Medulla oblongata (tissue), 1 donor: ENCODE data around the gene LNX2.
"Not testable (repeated sequence)": the region's sequence is repeated elsewhere in the genome, so short reads cannot be mapped to it uniquely, and the experiment has no call there.

Source experiments
- DNase-seq: peaks from one replicate; pipeline ENCODE4 v3.0.0-alpha.2; 2015; ENCODE audit errors: extremely low spot score

The LNX2 gene

DNA sequence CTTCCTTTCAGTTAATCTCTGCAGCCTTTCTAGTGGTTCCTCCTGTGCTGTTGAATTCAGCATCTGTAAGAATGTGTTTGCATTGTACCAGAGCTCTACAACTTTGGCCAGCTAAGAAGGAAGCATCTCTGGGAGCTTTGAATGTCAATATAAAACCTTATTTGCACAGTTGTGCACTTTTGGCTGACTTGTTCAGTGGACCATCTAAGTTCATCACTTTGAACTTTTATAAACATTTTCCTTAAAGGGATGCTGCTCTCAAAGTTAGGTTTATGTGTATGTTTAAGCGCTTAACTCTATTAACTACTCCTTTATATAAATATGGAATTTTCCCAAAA, 16.9 kb upstream of the LNX2 start:
- DNase-seq, result no peak

DNA sequence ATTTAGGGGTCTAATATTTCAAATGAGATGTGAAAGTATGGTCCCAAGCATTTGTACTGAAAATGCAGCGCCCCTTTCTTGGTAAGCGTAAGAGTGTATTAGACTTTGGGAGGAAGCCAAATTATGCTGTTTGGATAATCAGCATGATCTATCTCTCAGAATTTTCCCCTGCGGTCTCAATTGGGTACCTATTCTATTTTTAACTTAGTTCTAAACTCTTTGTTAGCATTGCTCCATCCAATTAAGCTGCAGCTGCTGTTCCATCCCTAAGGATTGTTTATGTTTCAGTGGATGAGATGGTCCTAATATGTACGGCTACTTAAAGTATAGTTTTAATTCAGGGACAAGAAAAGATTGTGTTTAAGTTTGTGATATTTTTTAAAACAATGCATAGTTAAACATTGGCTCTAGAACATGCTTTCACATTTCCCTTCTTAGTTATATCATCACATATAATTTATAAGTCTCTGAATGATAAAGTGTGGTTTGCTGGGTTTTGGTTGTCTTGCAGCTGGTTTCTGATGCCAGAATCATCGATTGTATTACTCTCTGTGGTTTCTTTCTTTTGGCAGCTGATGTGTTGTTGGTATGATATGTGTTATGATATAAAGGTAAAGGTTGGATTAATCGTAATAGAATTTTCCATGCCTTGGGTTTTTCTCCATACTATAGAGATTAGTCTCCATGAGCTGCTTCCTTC, 16.4 kb upstream of the LNX2 start:
- DNase-seq, result no peak

DNA sequence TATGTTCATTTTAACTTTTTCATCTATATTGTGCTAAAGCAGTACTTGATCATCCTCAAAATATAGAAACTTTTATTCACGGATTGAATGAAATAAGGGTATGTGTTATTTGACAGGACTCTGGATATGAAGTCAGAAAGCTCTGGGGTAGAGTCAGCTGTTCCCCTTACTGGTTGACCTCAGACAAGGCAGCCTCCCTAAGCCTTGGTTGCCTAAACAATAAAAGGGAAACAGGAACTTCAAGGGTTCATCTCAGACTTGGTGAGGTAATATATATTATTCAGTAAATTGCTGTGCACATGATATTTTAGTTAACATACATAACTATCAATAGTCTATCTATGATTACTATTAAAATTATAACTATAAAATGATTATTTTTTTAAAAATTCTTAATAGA, 14.9 kb upstream of the LNX2 start:
- no peak for DNase-seq

DNA sequence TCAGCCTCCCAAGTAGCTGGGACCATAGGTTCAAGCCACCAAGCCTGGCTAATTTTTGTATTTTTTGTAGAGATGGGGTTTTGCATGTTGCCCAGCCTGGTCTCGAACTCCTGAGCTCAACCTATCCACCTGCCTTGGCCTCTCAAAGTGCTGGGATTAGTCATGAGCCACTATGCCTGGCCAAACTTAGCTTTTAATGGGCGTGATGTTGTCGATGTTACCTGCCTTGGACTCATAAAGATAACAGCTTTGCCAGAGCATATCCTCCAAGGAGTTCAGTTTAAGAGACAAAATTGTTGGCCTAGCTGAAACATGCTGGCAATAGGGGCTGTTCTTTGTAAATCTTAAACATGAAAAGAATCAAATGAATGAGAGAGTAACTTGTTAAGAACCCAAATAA, 14.5 kb upstream of the LNX2 start:
- DNase-seq, result no peak

DNA sequence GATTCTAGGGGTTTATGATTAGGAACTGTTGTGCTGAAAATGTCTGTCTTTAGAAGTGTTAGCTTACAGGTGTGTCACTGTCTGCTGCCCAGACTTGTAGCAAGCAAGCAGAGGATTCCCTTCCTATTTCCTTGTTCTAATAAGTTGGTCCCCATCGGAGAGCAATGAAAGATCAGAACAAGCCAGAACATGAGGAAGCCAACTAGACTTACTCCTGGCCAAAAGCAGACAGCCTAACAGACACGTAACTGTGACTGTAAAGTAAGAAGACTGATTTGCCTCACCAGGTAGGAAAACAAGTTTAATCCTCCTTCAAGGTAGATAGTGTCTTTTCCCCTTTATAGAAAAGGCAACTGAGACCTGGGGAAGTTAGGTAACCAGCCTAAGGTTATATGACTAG, 13.9 kb upstream of the LNX2 start:
- DNase-seq, result no peak

DNA sequence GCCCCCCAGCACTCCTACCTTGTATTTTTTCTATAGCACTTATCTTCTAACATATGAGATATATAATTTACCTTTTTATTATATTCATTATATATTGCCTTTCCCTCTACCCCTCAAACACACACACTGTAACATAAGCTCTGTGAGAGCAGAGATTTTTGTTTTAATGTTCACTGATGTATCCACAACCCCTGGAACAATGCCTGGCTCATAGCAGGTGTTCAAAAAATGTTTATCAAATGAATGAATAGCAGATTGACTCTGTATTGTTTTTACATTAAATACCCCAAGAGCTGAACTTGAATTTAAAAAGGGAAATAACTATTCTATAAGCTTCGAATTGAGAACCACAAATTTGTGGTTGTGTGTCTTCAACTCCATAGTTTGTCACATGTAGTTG, 12.3 kb upstream of the LNX2 start:
- no peak for DNase-seq

DNA sequence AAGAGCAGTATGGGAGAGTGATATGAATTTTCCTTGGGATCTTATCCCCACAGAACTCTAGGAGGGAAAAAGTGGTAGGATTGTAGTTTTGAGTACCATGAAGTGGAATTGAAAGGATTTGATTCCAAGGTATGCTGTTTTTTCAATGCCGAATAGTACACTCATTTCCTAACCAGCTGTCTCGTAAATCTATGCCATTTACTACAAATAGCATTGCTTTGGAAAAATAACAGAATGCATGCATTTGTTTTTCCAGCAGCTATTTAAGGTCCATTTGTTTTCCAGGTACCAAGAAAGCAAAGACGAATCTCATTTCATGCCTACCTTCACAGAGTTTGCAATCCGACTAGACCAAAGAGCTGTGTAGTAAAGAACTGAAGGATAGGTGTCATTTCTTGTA, 11.9 kb upstream of the LNX2 start:
- DNase-seq, result no peak

DNA sequence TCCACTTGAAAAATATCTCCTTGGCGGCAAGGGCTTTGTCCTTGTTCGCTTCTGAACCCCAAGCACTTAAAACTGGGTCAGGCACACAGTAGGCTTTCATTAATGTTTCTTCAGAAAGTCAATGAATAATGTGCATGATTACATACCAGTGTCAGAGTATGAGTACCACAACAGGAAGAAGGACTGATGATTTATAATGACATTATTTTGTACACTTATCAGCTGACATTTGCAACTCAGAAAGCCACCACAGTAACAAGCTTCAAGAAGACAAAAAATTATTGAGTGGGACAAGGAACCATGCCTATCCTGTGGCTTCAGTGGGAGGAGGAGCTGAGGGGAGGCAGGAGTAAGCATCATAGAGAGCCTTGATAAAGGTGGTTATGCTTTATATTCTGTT, 11.3 kb upstream of the LNX2 start:
- no peak for DNase-seq

DNA sequence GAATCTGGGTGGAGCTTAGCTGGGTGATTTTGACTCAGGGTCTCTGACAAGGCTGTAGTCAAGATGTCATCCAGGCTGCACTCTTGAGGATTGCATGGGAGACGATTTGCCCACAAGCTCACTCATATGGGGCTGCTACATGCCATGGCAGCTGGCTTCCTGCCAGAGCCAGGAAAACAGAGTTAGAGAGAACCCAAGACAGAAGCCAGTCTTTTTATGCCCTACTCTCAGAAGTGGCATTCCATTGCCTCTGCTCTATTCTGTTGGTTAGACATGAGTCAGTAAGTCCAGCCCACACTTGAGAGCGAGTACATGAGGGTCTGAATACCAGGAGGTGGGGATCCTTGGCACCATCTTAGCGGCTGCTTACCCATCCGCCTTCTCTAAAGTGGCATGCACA, 10.8 kb upstream of the LNX2 start:
- DNase-seq, result no peak

DNA sequence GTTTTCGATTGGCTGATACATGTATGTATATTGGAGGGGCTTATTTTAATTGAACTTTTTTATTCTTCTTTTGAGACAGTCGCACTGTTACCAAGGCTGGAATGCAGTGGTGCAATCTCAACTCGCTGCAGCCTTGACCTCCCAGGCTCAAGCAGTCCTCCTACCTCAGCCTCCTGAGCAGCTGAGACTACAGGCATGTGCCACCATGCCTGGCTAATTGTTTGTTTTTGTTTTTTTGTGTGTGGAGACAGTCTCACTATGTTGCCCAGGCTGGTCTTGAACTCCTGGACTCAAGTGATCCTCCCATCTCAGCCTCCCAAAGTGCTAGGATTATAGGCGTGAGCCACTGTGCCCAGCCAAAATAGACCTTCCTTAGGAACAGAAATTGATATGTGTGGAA, 8.4 kb upstream of the LNX2 start:
- DNase-seq, result not testable (repeated sequence)

DNA sequence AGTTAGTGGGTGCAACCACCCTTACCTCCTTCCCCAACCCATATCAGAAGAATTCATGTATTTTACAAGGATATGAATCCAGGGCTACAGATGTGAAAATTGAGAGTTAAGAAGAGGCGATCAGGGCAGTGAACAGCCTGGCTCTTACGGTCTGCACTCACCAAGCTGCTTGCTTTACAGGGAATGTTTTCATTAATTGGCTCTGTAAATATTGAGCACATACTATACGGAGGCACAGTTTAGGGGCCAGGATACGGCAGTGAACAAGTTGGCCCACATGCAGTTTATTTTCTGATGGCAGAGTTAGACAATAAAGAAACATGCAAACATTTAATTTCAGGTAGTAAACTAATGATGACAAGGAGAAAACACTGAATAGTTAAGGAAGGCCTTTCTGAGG, 7.8 kb upstream of the LNX2 start:
- no peak for DNase-seq

DNA sequence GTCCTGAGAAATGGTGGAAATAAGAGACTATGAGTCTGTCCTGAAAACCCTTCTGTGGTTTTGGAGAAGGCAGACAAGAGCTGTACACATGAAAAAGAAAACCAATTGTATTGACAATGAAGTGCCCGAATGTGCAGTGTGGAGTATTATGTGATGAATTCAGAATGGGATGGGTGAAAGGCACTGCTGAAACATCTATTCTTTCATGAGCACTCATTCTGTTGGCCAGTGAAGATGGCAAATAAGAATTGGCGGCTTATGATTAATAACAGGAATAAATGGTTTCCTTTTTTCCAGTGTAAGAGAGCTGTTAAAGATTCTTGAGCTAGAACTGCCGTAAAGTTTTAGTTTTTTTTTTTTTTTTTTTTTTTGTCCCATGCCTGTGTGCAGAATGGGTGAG, 7.1 kb upstream of the LNX2 start:
- no peak for DNase-seq

DNA sequence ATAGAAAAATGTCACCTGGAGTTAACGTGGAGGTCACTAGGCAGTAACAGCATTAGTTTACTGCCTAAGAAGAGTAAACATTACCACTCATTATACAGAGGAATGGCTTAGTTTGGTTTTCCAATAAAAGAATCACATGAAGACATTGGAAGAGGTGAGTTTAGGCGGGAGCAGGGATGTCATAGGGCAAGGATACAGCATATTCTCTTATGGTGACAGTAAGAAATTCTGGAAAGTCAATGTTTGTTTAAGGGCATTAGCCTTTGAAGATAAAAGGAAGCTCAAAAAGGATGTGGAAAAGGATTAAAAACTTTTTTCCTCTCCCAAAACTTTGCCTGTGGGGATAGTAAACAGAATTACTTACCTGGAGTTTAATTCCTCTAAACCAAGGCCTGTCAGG, 5.5 kb upstream of the LNX2 start:
- no peak for DNase-seq

DNA sequence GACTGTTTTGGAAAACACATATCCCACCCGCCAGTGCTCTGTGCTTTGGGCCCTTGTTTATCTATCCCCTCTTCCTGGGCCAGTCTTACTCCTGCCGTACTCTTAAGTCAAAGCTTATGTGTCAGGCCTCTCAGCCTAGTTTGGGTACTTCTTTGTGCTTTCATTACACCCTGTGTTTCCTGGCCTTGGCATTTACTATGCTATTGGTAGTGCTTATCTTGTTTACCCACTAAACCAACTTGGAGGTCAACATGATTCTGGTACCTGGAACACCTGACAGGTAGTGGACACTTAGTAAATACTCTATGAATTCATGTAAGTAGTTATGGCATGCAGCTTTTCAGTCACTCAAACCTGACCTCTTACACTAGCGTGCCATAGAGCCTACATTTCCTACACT, 3.7 kb upstream of the LNX2 start:
- no peak for DNase-seq

DNA sequence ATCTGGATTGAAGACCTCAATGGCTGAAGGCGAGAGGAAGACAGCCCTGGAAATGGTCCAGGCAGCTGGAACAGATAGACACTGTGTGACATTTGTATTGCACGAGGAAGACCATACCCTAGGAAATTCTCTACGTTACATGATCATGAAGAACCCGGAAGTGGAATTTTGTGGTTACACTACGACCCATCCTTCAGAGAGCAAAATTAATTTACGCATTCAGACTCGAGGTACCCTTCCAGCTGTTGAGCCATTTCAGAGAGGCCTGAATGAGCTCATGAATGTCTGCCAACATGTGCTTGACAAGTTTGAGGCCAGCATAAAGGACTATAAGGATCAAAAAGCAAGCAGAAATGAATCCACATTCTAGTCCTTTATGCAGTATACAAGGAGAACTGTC, 2.6 kb upstream of the LNX2 start:
- no peak for DNase-seq

DNA sequence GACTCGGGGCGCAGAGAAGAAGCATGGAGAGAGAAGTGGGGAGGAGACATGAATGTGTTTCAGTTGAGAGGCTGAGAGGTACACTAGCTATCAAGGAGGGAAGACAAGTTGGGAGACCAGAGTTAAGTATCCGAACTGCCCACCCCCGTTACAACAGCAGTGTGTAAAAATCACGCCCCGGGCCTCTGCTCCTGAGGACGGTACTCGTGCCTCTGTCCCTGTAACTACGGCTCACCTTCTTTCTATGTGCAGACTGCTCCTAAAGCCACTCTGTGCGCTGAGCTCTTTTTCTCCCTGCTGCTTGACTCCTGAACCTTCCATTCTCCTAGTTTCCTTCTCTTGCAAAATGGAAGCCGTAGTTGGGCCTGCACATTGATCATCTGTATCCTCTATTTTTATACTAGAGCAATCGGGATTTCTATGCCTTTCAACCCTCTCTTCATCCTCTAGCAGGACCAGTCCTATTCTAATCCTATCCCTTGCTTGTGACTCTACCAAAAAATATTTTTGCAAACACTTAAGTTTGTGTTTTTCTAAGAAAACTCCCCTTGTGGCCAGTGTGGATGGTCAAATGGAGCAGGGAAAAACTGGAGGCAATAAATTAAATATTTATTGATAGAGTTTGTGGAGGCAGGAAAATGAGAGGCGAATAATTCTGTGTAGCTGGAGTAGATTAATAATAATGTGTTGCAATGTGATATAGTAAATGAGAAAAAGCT, 1.9 kb upstream of the LNX2 start:
- DNase-seq, result no peak

DNA sequence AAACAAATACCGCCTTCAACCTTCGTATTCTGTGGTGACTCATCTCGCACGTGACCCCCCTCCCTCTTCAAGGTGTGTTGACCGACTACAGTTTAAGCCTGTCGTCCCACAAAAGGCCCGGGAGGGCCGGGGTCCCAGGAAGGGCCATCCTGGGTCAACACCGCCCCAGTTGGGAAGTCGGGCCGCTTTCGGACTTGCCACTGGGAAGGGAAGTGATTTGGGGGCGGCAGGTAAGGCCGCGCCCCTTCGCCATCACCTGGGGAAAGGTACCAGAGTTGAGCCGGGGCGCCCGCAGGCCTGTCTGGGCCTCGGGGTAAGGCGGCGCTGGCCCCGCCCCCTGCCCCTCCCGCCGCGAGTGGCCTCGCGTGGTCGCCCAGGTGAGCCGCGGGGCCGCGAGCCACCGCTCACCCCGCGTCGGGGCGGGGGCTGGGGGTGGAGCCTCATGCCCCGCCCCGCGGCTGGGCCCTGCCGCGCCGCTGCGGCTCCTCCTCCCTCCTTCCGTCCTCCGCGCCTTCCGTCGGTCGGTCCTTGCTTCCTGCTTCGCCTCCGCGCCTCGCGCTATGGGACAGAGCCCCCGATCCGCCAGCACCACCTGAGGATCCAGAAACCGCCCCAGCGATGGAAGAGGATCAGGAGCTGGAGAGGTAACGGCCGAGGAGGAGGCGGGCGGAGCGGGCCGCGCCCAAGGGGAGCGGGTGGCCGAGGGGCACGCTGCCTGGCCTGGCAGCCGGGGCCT, 1.2 kb upstream of the LNX2 start, which contains the start of gene POLR1D:
Gene POLR1D, plus strand, starts transcription at position 527 of the 736 bp plus-strand sequence. Its CDS starts 92 bp downstream, at position 619.
- DNase-seq, result peak; percentile 88

DNA sequence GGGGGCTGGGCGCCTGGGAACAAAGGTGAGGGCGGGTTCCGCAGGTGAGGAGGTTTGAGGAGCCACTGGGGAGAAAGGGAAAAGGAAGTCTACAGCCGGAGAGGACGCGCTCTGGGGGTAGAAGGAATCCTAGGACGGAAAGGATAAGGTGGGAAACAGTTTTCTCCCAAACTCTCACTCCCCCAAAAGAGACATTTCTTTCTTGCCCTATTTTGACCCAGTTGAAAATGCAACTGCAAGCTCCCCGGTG, 712 bp upstream of the LNX2 start:
- no peak for DNase-seq

DNA sequence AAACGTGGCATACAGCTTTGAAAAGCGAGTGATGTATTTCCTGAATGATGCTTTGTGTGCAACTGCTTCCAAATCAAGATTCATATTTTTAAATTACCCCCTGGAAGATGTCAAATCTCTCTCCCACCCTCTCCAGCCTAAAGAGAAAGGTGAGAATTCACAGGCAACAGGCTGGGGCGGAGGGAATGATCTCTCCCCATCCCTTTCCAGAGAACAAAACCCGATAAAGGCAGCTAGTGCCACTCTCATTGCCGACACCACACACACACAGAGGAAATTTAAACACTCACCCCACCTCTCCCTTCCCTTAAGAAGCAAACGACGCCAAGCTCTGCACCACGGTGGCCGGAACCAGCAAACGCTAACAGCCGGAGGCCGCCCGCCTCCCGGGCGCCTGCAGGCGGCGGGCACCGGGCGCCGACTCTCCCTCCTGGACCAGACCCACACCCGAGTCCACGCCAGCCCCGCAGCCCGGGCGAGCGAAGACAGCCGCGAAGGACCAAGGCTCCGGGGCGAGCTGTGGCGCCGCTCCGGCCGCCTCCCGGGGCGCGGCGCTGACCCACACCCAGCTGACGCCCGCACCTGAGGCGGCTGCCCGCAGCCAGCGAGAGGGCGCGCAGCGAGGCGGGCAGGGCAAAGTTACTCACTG, 477 bp downstream of the LNX2 start:
- DNase-seq, result peak; percentile 35

DNA sequence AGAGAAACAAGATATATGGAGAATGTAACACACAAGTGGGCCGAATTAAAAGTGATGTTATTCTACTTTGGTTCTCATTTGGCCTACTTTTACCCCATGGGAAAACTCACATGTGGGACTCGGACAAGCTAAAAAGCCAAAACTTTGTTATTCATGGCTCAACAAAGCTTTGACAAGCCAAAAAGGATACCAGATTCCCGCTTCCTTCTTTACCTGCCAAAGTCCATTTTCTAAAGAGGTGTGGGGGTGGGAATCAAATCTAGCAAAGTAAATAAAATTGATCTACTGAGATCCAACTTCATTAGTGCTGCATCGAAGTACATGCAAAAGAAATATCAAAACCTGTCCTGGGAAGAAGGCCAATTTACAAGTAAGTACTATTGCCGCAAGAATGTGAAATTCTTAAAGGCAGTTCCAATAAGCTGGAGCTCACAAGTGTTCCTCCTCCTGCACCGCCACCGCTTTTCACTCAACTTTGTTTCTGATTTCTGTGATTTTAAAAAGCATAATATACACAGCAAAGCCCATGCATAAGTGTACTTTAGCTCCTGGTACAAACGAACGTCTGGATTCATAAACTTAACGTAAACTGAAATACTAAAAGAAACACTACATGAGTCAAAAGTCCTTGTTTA, 1.1 kb downstream of the LNX2 start:
- DNase-seq, result no peak

DNA sequence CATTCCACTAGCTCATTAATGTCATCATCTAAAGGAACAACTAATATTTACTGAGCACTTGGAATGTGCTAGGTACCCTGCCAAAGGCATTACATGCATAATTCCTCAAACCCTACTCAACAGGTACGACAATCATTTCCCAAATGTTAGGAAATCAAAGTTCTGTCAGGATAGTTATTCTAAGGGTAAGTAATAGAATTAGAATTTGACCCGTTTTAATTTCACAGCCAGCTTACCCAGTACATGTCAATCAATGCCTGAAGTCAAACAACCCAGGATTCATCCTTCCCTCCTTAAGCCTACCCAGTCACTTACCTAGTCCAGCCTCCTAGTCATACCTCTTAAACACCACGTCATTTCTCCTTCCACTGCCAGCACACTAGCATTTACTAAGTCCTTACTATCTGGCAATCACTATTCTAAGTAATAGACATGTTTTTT, 2.4 kb downstream of the LNX2 start:
- DNase-seq, result no peak

DNA sequence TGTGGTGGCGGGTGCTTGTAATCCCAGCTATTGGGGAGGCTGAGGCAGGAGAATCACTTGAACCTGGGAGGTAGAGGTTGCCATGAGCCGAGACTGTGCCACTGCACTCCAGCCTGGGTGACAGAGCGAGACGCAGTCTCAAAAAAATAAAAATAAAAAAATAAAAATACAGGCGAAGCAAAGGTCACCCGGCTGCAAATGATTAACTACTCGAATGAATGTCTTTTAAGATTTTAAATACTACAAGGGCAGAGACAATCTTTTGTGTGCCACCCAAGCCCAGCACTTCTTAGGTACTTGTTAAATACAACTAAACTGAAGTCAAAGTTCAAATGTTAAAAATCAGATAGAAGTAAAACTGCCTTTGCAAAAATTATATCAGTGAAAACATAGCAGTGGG, 6.7 kb downstream of the LNX2 start:
- DNase-seq, result no peak
